Measurements from ENCODE around the gene EIF2S2.

- TF ChIP-seq CEBPB (IDR thresholded peaks at IDR 0.05), result no peak
- no peak for TF ChIP-seq POLR2A (IDR thresholded peaks at IDR 0.05; ENCODE audit: low read length)
- TF ChIP-seq CTCF (IDR thresholded peaks at IDR 0.05), result no peak
- no peak for TF ChIP-seq PBX3 (IDR thresholded peaks at IDR 0.05)
- TF ChIP-seq ZFP36 (IDR thresholded peaks at IDR 0.05; ENCODE audit: borderline replicate concordance, partially characterized antibody), result no peak
- TF ChIP-seq MYC (IDR thresholded peaks at IDR 0.05; ENCODE audit: borderline replicate concordance, low read length), result no peak
- TF ChIP-seq EHMT2 (IDR thresholded peaks at IDR 0.05; ENCODE audit: low read depth), result no peak
- TF ChIP-seq RNF2 (IDR thresholded peaks at IDR 0.05; ENCODE audit: borderline replicate concordance, low read depth), result no peak
- no peak for TF ChIP-seq RAD21 (conservative IDR thresholded peaks at IDR 0.05 in 1 of 2, IDR thresholded peaks at IDR 0.05 in 1 of 2)
- TF ChIP-seq USF2 (IDR thresholded peaks at IDR 0.05), result no peak
- TF ChIP-seq MAZ (IDR thresholded peaks at IDR 0.05; ENCODE audit: borderline replicate concordance, low read depth, low read length), result no peak
- TF ChIP-seq RFX5 (IDR thresholded peaks at IDR 0.05), result no peak
- no peak for TF ChIP-seq BHLHE40 (IDR thresholded peaks at IDR 0.05; ENCODE audit: low read depth, low read length)
Measured at GRCh38 chr20:34091637-34092200, 20.3 kb downstream of the EIF2S2 start.

Data from A549 (cell line).